Pulmonary artery endothelial cell (primary cell): ENCODE data around the gene LRP6. TPM values are rescaled to one million over a fixed set of nuclear protein-coding genes. Genes with fewer than 3 reads are reported as not detected.
"Not testable (repeated sequence)": the region's sequence is repeated elsewhere in the genome, so short reads cannot be mapped to it uniquely, and the experiment has no call there.

ENCODE experiments used
- DNase-seq: peaks from one replicate; pipeline ENCODE4 v3.0.0-alpha.2; 2011; ENCODE audit warnings: low read depth, low spot score
- total RNA-seq: library from RNA; depleted of rRNA; stranded (reverse); fragments of >200 nt; gene quantifications from 2 replicates; pipeline ENCODE4 v1.2.3, GENCODE V29; 2014

LRP6 gene
- total RNA-seq, 1 donor from 2014 or later, result 36.8 TPM

DNA sequence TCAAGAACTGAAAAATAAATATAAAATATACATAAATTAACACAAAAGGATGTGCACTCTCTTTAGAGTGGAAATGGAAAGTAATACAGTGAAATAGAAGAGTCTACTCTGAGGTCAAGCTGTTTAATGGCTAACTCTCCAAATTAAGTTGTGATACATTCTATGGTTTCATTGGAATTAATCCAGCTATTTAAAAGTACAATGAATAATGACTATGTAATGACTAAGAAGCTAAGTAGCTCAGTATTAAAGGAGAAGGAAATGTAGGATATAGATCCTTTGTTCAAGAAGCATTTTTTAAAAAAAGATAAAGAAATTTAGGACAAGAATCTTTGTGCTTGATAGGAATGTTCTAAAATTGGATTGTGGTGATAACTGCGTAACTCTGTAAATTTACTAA is 85.3 kb downstream of the LRP6 start:
- peak; percentile 15 for DNase-seq

DNA sequence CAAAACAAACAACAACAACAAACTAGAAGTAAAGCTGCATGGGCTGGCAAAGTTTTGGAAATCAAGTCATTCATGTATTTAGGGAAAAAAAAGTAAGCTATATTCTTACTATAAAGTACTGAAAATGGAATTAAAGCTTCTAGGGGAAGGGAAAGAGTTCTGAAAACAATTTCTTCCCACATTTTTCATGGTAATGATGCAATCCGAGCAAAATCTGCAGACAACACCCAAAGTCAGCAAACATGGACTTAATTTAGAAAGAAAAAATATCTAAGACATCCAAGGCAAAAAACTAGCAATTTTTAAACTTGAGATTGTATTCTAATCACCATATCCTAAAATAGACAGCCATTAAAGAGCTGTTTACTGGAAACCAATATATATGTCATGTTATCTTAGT is 86.3 kb downstream of the LRP6 start:
- no peak for DNase-seq

DNA sequence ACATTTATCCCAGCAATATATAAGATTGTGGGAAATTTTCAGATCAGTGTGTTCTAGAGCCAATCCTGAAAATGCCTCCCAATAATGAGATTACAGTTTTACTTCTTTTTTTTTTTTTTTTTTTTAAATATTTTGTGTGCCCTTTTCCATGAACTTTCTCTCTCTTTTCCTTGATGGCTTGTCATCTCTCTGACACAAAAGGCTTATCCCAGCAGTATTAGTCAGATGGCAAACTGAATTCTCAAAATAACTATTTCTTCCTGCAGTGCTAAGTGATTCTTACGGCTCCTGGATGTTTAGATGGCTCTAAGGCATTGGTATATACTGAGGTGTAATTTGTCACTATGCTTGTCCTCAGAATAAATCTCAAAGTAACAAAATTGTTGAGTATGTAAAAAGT is 86.7 kb downstream of the LRP6 start:
- no peak for DNase-seq

DNA sequence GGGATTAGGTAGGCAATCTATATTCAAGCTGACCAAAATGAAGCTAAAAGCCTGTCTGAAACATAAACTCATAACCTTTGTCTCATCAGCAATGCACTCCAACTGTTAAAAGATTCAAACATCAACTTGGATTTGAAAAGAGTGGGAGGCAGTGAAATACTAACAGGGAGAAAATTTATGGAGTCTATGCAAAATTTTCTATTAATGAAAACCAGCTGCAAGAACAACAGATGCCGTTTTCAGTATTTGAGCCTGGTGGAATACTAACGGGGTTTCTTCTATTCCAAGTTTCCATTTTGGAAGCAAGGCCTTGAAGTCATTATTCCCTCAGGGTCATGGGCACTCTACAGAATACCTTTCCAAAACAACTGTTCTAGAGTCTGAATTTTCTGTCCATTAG is 88.3 kb downstream of the LRP6 start:
- DNase-seq, result no peak

DNA sequence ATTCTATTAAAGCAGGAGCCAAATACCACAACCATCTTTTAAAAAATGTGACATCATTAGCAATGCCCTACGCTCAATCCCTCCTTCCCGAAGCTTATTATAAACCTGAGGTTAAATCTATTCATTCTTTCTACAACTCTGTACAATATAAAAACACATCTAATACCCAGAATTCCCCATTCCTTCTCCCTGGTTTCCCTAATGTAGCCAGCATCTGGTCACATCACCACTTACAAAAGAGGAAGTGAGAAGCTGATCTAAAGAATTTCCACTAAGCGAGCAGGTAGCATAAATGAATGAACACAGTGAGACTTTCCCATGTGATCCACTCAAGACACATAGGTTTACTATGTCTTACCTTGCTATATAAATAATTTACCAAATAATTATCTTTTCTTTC is 90.4 kb downstream of the LRP6 start:
- no peak for DNase-seq

DNA sequence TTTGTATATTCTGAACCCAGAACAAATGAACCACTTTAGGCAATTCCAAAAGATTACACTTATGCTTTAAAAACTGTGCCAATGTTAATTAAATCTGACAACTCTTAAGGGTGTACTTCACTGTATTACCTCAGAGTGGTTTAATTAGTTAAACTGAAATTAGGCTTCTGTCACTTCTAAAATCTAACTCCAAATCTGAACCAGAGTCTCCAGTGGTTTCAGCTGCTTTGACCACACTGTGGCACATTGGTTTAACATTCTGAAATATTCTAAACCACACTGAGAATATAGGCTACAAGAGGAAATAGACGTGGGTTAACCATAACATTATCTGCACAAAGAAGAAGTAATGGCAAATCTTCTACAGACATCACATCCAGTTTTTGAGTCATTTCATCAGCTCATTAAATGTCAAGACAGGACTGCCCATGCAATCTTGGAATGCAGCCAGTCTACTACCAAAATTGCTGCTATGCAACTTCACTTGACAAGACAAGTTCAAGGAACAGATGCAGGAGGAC is 94.8 kb downstream of the LRP6 start:
- DNase-seq, result no peak

DNA sequence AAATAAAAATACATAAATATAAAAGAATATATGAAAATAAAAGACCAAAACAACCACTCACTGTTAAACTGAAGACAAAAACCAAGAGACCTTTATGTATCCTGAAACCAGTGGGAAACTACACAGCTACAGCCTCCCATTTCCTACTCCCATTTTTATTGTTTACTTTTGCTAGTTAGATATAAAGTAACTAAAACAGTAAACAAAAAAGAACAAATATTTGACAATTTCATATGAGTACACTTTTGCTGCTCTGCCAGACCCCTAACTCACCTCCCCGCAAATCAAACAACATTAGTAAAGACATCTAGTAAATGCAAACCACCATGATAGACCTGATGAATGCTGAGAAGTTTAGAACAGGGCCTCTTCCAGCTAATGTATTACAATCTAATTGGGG is 99.0 kb downstream of the LRP6 start:
- DNase-seq, result no peak

DNA sequence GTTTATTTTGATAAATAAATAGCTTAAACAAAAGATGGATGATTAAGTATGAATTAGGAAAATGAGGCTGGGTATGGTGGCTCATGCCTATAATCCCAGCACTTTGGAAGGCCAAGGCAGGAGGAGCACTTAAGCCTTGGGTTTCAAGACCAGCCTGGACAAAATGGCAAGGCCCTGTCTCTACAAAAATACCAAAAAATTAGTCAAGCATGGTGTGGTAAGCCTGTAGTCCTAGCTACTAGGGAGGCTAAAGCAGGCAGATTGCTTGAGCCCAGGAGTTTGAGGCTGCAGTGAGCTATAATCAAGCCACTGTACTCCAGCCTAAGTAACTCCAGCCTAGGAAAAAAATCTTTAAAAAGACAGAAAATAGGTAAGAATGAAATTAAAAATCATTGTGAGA is 100.1 kb downstream of the LRP6 start:
- no peak for DNase-seq

DNA sequence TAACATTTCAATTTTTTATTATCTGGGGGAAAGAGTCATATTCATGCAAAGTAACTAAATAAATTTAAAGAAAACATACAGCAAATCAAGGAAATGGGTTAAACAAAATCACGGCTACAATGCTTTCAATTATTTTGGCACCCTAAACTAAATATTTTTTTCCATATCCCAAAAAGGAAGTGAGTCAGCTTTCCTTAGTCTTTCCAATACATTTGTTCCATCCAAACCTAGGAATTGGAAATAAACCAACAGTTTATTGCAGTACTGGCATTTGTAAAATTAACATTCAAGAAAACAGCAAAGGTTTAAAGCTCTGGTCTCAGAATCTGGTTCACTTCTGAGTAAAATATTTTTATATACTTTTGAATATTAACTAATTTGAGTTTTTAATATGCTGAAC is 106.9 kb downstream of the LRP6 start:
- peak; percentile 24 for DNase-seq

DNA sequence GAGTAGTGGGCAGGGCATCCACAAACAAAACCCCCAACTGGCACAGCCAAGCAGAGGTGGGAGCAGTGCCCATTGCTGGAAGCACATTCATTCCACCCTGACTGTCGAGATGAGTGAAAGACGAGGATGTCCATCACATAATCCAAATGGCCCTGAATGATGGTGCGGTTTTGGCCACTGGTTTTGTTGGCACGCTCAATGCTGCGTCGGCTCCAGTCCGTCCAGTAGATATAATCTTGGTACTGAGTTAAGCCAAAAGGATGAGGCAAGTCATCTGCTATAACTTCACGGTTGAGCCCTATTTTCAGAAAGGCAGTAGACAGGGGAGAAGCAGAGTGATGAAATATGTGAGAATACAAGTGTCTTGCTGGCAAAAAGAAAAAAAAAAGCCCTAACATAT is 108.0 kb downstream of the LRP6 start:
- no peak for DNase-seq

DNA sequence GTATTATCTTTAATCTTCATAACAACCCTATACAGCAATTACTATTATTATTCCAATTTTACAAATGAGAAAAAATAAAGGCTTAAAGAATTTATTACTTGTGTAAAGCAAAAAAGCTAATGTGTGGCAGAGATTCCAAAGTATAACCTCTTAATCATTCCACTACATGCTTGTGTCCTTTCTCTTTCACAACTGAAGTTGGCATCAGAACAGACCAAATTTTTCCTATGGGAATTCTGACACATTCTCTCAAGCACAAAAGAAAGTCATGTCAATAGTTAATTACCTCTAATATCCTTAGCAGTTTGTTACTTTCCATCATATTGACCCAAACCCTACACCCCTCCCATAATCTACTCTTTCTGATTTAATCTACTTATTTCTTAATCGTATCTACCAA is 109.4 kb downstream of the LRP6 start:
- no peak for DNase-seq

DNA sequence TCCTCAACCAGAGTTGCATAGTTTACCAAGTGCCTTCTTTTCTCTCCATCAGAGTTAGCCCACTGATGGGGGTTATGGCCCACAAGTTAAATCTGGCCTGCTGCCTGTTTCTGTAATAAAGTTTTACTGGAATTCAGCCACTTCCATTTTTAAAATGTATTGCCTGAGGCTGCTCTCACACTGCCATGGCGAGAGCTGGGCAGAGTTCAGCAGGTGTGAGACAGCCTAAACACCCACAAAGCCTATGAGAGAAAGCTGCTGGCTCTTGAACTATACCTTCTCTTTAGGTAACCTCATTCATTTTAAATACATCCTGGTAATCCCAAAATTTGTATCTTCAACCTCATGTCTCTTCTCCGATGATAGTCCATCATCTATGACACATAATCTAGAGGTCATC is 110.0 kb downstream of the LRP6 start:
- no peak for DNase-seq

DNA sequence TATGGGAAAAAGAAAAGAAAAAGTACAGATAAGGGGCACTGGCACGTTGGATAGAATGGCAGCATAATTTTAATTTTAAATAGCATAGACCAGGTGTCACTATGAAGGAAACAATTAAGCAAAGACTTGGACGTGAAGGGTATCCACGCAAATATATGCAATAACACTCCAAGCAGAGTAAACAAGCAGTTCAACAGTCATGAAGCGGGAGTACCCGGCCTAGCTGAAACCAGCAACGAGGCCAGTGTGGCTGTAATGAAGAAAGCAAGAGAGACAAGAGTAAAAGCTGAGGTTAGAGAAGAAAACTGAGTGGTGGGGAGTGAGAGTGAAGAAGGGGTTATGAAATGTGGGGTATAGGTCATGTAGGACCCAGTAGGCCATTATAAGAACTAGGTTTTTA is 110.7 kb downstream of the LRP6 start:
- no peak for DNase-seq

DNA sequence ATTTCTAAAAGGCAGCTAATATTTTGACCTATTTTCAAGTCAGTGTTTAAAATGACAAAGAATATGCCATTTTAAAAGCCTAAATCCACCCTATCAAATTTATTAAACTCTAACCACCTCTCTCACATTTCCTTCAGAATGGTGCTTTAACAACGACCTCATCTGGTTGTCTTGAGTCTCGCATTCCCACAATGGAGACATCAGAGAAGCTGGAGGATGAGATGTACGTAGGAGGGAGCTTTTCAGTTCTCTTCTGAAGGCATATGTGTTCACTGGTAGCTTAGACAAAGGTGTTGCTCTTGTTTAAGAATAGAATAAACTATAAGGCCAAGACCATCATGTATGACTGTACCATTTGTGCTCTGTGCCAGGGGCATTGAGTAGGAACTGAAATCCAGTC is 113.2 kb downstream of the LRP6 start:
- no peak for DNase-seq

DNA sequence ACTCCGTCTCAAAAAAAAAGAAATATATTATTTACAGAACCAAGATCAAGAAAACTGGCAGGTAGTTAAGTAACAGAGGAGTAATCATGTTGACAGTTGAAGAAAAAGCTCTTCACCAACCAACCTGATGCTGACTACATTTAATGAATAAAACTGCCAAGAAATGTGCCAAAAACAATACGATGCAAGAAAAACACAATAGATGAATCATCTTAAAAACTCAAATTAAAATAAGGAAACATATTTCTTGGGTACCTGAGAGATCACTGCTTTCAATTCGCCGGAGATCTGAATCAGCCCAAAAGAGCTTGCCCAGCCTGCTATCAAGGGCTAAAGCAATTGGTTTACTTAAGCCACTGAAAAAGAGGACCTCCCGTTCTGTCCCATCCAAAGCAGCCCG is 119.7 kb downstream of the LRP6 start:
- peak; percentile 33 for DNase-seq

DNA sequence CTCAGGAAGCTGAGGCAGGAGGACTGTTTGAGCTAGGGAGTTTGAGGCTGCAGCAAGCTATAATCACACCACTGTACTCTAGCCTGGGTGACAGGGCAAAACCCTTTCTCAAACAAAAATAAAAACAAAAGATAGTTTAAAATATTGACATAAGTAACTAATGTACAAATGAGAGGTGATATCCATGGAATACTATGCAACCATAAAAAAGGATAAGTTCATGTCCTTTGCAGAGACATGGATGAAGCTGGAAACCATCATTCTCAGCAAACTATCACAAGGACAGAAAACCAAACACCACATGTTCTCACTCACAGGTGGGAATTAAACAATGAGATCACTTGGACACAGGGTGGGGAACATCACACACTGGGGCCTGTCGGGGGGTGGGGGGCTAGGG is 122.3 kb downstream of the LRP6 start:
- DNase-seq, result not testable (repeated sequence)

DNA sequence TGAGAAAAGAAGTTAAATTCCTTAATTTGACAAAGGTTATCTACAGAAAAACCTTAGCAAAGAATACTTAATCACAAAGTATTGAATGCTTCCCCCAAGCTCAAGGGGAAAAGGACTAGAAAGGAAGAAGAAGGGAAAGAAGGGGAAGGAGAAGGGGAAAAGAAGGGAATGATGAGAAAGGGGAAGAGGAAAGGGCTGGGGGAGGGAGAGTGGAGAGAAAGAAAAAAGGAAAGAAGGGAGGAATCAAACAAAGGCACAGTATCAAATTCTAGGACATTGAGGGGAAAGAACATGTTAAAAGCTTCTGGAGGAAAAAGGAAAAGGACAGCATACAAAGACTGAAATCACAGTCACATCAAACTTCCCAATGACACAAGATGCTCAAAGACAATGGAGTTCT is 125.8 kb downstream of the LRP6 start:
- no peak for DNase-seq

DNA sequence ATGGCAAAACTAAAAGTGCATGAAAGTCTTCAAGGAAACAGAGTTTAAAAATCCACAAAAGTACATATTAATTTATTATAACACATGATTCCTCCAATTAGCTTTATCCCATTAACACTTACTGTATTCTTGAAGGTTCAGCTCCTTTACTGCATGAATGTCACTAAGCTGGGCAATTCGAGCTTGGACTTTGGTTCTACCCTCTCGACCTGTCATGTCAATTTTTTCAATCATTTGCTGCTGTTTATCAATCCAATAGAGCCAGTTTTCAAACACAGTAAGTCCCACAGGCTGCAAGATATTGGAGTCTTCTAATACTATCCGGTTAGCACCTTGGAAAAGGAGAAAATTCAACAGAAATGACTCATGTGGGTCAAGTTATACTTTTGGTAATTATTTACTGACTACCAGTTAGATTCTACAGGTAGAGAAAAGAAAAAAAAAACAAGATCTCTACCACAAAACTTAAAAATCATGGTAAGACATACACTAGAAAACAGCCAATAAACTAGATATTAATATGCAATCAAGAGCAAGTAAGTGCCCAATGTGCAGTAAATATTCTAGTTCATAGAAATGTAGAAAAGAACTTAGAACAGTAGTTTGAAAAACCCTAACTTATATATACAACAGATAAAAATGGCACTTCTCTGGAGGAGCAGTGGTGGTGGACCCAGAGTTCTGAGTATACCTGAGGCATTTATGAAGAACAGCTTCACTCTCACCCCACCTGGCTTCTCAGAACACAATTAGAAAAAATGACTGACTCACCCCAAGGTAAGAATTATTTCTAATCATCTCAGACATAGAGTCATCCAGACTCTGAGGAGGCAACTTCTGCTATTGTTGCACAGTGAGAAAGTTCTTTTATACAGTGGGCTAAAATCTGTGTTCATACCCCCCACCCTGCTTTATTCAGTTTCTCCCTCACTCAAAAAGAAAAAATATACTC is 128.4 kb downstream of the LRP6 start:
- no peak for DNase-seq

DNA sequence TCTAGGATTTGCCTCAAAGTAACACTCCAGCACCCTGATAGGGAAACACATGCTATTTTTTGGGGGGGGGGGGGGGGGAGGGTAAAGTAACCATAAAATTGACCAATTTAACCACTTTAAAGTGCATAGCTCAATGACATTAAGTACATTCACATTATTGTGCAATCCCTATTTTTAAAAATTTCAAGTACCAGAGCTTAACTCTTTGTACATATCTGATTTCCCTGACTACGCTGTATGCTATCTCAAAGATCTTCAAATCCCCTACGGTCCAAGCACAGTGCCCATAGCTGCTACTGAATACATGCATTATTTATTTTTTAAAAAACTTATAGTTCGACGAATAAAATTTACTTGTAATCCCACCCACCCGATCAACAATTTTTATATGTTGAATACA is 133.1 kb downstream of the LRP6 start:
- DNase-seq, result no peak

DNA sequence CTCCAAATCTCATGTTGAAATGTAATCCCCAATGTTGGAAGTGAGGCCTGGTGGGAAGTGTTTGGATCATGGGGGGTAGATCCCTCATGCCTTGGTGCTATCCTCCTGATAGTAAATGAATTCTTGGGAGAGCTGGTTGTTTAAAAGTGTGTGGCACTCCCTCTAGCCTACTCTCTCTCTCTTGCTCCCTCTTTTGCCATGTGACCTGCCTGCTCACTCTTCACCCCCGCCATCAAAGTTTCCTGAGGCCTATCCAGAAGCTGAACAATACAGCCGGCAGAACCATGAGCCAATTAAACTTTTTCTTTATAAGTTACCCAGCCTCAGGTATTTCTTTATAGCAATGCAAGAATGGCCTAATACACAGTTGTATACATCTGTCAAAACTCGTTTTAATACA is 133.6 kb downstream of the LRP6 start:
- no peak for DNase-seq

DNA sequence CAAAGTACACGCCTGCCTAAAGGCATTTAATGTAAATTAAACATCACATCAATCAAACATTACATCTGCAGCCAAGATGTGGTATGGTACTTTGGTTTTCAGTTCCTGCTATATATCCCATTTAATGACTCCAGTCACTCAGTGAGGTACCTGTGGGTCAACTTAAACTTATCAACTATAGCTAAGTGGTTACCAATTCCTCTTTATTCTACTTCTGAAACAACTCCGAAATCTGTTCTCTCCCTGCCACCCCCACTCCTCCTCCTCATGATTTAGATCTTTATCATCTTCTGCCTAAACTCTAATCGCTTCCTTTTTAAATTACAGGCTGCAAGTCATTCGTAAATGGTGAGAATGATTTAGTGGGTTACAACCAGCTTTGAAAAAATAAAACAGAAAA is 138.2 kb downstream of the LRP6 start:
- no peak for DNase-seq

DNA sequence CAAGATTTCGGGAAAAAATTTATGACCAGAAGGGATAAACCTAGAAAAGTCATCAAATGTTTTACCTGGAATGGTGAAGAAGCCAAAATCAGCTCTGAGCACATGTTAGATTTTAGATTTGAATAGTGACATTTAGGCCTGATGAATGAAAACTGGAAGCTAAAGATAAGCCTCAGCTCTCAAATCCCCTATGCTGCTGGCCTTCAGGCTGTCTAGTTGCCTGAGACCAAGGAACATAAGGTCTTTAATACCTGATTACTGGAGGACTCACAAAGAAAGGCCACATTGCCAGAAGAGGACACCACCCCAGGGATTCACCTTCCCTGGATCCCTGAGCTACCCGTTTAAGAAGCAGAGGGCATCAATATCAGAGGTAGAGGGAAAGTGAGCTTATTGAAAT is 139.5 kb downstream of the LRP6 start:
- no peak for DNase-seq

DNA sequence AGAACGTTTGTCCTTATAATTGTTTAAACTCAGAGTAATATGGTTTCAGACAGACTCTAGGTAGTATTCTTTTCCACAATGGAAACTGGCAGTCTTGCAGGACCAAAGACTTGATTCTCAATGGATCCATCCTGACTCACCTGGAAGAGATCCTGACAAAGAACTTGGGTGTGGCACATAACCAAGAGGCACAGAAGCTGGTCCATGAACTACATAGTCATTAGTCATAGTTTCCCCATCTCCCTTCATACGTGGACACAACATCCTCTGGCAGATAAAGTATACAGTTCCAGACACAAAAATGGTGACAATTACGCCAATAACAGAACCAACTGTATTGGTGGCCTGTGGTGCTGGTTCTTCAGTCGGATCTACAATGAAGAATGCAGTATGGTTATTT is 140.3 kb downstream of the LRP6 start:
- DNase-seq, result no peak
